ENCODE data around the gene HCRTR2.

The HCRTR2 gene

DNA sequence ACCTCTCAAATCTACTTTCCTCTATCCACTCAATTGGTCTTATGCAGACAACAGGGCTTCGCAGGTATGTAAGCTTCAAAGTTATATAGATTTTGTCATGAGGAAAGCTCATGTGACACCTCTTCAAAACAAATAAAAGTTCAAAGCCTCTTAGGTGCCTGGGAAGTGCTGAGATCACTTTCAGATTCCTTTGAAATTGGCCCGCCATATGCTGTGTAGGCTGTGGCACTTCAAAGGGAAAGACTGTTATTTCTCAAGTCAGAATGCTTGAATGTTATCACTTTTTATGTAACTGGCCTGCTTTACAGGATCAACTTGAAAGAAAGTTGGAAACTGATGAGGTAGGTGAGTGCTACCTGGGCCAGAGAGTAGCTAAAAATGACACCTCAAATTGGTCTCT, 85.9 kb downstream of the HCRTR2 start:
- H3K36me3 ChIP-seq (ENCODE audit: insufficient read depth, low read length), result no peaks in the 10 kb centered on the region
- TF ChIP-seq, protein P1, sequence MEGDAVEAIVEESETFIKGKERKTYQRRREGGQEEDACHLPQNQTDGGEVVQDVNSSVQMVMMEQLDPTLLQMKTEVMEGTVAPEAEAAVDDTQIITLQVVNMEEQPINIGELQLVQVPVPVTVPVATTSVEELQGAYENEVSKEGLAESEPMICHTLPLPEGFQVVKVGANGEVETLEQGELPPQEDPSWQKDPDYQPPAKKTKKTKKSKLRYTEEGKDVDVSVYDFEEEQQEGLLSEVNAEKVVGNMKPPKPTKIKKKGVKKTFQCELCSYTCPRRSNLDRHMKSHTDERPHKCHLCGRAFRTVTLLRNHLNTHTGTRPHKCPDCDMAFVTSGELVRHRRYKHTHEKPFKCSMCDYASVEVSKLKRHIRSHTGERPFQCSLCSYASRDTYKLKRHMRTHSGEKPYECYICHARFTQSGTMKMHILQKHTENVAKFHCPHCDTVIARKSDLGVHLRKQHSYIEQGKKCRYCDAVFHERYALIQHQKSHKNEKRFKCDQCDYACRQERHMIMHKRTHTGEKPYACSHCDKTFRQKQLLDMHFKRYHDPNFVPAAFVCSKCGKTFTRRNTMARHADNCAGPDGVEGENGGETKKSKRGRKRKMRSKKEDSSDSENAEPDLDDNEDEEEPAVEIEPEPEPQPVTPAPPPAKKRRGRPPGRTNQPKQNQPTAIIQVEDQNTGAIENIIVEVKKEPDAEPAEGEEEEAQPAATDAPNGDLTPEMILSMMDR (IDR thresholded peaks at IDR 0.05; ENCODE audit: borderline replicate concordance, extremely low read depth, low read length, poor library complexity, severe bottlenecking), result no peak
- TF ChIP-seq EZH2 (IDR thresholded peaks at IDR 0.05; ENCODE audit: borderline replicate concordance, low read depth, low read length, severe bottlenecking), result no peak
- ATAC-seq (ENCODE audit: insufficient read depth, low read depth) (no peak), DNase-seq (no peak)
- H3K27me3 ChIP-seq (ENCODE audit: insufficient read depth, low read length, poor library complexity), result no peaks in the 10 kb centered on the region
- no peaks in the 10 kb centered on the region for H3K79me2 ChIP-seq (ENCODE audit: insufficient read depth, low read length)
- H4K20me1 ChIP-seq (ENCODE audit: insufficient read depth, low read length), result no peaks in the 10 kb centered on the region
- H3K9ac ChIP-seq (ENCODE audit: low read depth, low read length), result no peak overlapping the region
- no peaks in the 10 kb centered on the region for H3K4me1 ChIP-seq (ENCODE audit: insufficient read depth, low read length)
- no peak overlapping the region for H3K4me3 ChIP-seq (ENCODE audit: low read depth in 1 of 2, low read length in 2 of 2)
- H2AFZ ChIP-seq (ENCODE audit: low read depth, low read length), result no peak overlapping the region
- H3K4me2 ChIP-seq (ENCODE audit: insufficient read depth, low read length), result no peak overlapping the region
- no peaks in the 10 kb centered on the region for H3K9me3 ChIP-seq (ENCODE audit: insufficient read depth, low read length, severe bottlenecking)
- H3K27ac ChIP-seq (ENCODE audit: low read length), result no peak overlapping the region

DNA sequence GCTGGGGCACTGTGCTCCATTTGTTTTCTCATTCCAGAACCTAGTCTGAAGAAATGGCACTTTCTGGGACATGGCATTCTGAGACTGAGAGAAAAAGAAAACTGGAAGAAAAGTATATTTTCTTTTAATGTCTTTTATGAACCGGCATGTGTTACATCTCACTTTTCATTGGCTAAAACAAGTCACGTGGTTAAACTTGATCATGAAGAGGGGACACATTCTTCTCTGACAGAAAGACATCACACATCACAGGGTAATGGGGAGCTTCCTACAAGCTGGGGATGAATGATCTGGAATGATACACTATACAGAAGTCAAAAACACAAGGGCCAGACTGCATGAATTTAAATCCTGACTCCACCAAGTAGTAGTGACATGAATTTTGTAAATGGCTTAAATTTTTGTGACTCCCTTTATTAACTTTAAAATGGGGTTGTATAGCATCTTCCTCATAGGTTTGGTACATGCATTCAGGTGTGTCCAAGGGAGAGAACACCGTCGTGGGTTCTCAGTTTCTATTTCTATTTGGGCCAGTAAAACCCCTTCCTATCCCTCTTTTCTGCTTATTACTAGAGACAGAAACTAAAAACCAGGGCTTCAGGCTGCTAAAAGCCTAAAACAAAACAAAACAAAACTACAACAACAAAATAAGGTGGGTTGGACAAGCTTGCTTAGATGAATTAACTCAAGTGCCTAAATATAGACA, 91.2 kb downstream of the HCRTR2 start:
- H3K27ac ChIP-seq (ENCODE audit: low read length), result no peak overlapping the region
- H3K4me2 ChIP-seq (ENCODE audit: insufficient read depth, low read length), result no peak overlapping the region
- H3K4me1 ChIP-seq (ENCODE audit: insufficient read depth, low read length), result no peaks in the 10 kb centered on the region
- TF ChIP-seq EZH2 (IDR thresholded peaks at IDR 0.05; ENCODE audit: borderline replicate concordance, low read depth, low read length, severe bottlenecking), result no peak
- TF ChIP-seq, protein P1 (IDR thresholded peaks at IDR 0.05; ENCODE audit: borderline replicate concordance, extremely low read depth, low read length, poor library complexity, severe bottlenecking), result no peak
- no peaks in the 10 kb centered on the region for H4K20me1 ChIP-seq (ENCODE audit: insufficient read depth, low read length)
- ATAC-seq (ENCODE audit: insufficient read depth, low read depth) (no peak), DNase-seq (no peak)
- H3K36me3 ChIP-seq (ENCODE audit: insufficient read depth, low read length), result no peaks in the 10 kb centered on the region
- H3K27me3 ChIP-seq (ENCODE audit: insufficient read depth, low read length, poor library complexity), result no peaks in the 10 kb centered on the region
- no peaks in the 10 kb centered on the region for H3K9me3 ChIP-seq (ENCODE audit: insufficient read depth, low read length, severe bottlenecking)
- no peak overlapping the region for H3K4me3 ChIP-seq (ENCODE audit: low read depth in 1 of 2, low read length in 2 of 2)
- H3K9ac ChIP-seq (ENCODE audit: low read depth, low read length), result no peak overlapping the region
- H2AFZ ChIP-seq (ENCODE audit: low read depth, low read length), result no peak overlapping the region
- H3K79me2 ChIP-seq (ENCODE audit: insufficient read depth, low read length), result no peaks in the 10 kb centered on the region

DNA sequence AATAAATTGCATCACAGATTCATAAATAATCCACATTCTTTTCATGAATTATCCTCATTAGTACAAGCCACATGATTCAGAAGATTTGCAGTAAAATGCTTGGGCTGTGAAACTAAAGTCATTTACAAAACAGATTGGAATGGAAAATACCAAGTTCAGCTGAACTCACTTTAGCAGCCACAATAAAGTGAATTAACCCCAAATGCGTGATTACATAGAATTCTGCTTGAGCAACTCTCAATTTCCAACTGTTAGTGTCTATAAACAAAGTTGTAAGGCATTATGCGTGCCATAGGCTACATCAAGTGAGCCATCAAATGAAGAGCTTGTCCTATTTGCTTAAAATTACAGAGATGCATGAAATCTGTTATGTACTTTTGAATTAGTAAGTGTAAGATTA, 92.6 kb downstream of the HCRTR2 start:
- ATAC-seq (ENCODE audit: insufficient read depth, low read depth) (no peak), DNase-seq (no peak)
- no peaks in the 10 kb centered on the region for H3K79me2 ChIP-seq (ENCODE audit: insufficient read depth, low read length)
- no peak overlapping the region for H2AFZ ChIP-seq (ENCODE audit: low read depth, low read length)
- no peak overlapping the region for H3K9ac ChIP-seq (ENCODE audit: low read depth, low read length)
- TF ChIP-seq EZH2 (IDR thresholded peaks at IDR 0.05; ENCODE audit: borderline replicate concordance, low read depth, low read length, severe bottlenecking), result no peak
- TF ChIP-seq, protein P1 (IDR thresholded peaks at IDR 0.05; ENCODE audit: borderline replicate concordance, extremely low read depth, low read length, poor library complexity, severe bottlenecking), result no peak
- H3K36me3 ChIP-seq (ENCODE audit: insufficient read depth, low read length), result no peaks in the 10 kb centered on the region
- H3K9me3 ChIP-seq (ENCODE audit: insufficient read depth, low read length, severe bottlenecking), result no peaks in the 10 kb centered on the region
- H3K27ac ChIP-seq (ENCODE audit: low read length), result no peak overlapping the region
- no peak overlapping the region for H3K4me2 ChIP-seq (ENCODE audit: insufficient read depth, low read length)
- no peaks in the 10 kb centered on the region for H4K20me1 ChIP-seq (ENCODE audit: insufficient read depth, low read length)
- H3K27me3 ChIP-seq (ENCODE audit: insufficient read depth, low read length, poor library complexity), result no peaks in the 10 kb centered on the region
- no peaks in the 10 kb centered on the region for H3K4me1 ChIP-seq (ENCODE audit: insufficient read depth, low read length)
- no peak overlapping the region for H3K4me3 ChIP-seq (ENCODE audit: low read depth in 1 of 2, low read length in 2 of 2)
